Immature natural killer cell (primary cell): ENCODE results near the gene ORC5. TPM values are rescaled to one million over a fixed set of nuclear protein-coding genes. Genes with fewer than 3 reads are reported as not detected.
"Not testable (repeated sequence)": the region's sequence is repeated elsewhere in the genome, so short reads cannot be mapped to it uniquely, and the experiment has no call there.

Experiments used
- DNase-seq, 3 donors: peaks; one replicate each; pipeline ENCODE4 v3.0.0; 2022; ENCODE audit warnings: mixed read lengths in 1 of 3
- H3K27ac Mint-ChIP-seq, 6 donors: one replicate each; pipeline ENCODE4 v1.8.0; 2020; ENCODE audit warnings: mixed read lengths in 6 of 6, mild to moderate bottlenecking in 5 of 6, inconsistent platforms in 4 of 6, moderate library complexity in 3 of 6
- H3K27me3 Mint-ChIP-seq, 3 donors: one replicate each; pipeline ENCODE4 v1.8.0; 2020 to 2021; ENCODE audit warnings: low read depth in 3 of 3, mild to moderate bottlenecking in 3 of 3, mixed read lengths in 3 of 3, moderate library complexity in 3 of 3, inconsistent platforms in 1 of 3
- H3K36me3 Mint-ChIP-seq, 3 donors: one replicate each; pipeline ENCODE4 v1.8.0; 2020; ENCODE audit warnings: mixed read lengths in 3 of 3, inconsistent platforms in 2 of 3, mild to moderate bottlenecking in 2 of 3
- H3K4me1 Mint-ChIP-seq, 2 donors: one replicate each; pipeline ENCODE4 v1.8.0; 2020; ENCODE audit warnings: inconsistent platforms in 2 of 2, mild to moderate bottlenecking in 2 of 2, mixed read lengths in 2 of 2, moderate library complexity in 1 of 2
- H3K4me3 Mint-ChIP-seq, 5 donors: one replicate each; pipeline ENCODE4 v1.8.0; 2020; ENCODE audit warnings: mild to moderate bottlenecking in 5 of 5, mixed read lengths in 5 of 5, inconsistent platforms in 3 of 5, moderate library complexity in 3 of 5
- H3K9me3 Mint-ChIP-seq, 6 donors: one replicate each; pipeline ENCODE4 v1.8.0; 2020; ENCODE audit warnings: mild to moderate bottlenecking in 6 of 6, mixed read lengths in 6 of 6, inconsistent platforms in 4 of 6, moderate library complexity in 3 of 6
- polyA plus RNA-seq, 3 donors: library from polyadenylated mRNA; unstranded; fragments of 300-500 nt; fragmentation: Illumina TruSeq; gene quantifications; one replicate each; pipeline ENCODE4 v1.2.3, GENCODE V29; 2021

Gene ORC5
- polyA plus RNA-seq, 3 donors from 2014 or later, result 15.5 to 27.7 (median 16.9) TPM

GRCh38 chr7:104225451-104225850 is 17.6 kb upstream of the ORC5 start:
- H3K4me1 Mint-ChIP-seq, result no peaks in the 10 kb centered on the region
- H3K36me3 Mint-ChIP-seq, result no peaks in the 10 kb centered on the region
- no peak overlapping the region for H3K4me3 Mint-ChIP-seq
- no peak overlapping the region for H3K27ac Mint-ChIP-seq
- H3K9me3 Mint-ChIP-seq, result peaks cover 0 to 14% (median 8%) of the 10 kb centered on the region in 6 donors
- no peak for DNase-seq
- H3K27me3 Mint-ChIP-seq, result peaks cover 5 to 17% (median 8%) of the 10 kb centered on the region in 3 donors

GRCh38 chr7:104217620-104218019 is 9.8 kb upstream of the ORC5 start:
- Mint-ChIP-seq H3K9me3 (peaks cover 0 to 15% (median 5%) of the 10 kb centered on the region in 6 donors), H3K36me3 (peaks cover 0 to 6% (median 0%) of the 10 kb centered on the region in 3 donors), H3K4me1 (no peaks in the 10 kb centered on the region), H3K27me3 (peaks cover 4 to 15% (median 7%) of the 10 kb centered on the region in 3 donors), H3K27ac (no peak overlapping the region), H3K4me3 (no peak overlapping the region)
- no peak for DNase-seq

- H3K9me3 Mint-ChIP-seq, result peaks cover 0 to 2% (median 0%) of the 10 kb centered on the region in 6 donors
Observed at GRCh38 chr7:104209063-104209462, 1.2 kb upstream of the ORC5 start.

GRCh38 chr7:104208421-104208780 is 588 bp upstream of the ORC5 start:
- Mint-ChIP-seq H3K27ac (peak overlapping the region; percentile 96 to 98 (median 98)), H3K27me3 (peaks cover 8 to 30% (median 14%) of the 10 kb centered on the region in 3 donors), H3K4me3 (peak overlapping the region; percentile 93 to 99 (median 96)), H3K9me3 (peaks cover 0 to 2% (median 0%) of the 10 kb centered on the region in 6 donors), H3K4me1 (peaks cover 29 to 48% of the 10 kb centered on the region in 2 donors), H3K36me3 (peaks cover 4 to 10% (median 5%) of the 10 kb centered on the region in 3 donors)
- no peak for DNase-seq

More at GRCh38 chr7:104209063-104209462, 1.2 kb upstream of the ORC5 start:
- Mint-ChIP-seq H3K4me3 (peak overlapping the region; percentile 31 to 99 (median 93)), H3K4me1 (peaks cover 29 to 42% of the 10 kb centered on the region in 2 donors), H3K27me3 (peaks cover 8 to 30% (median 14%) of the 10 kb centered on the region in 3 donors), H3K36me3 (peaks cover 0 to 5% (median 0%) of the 10 kb centered on the region in 3 donors), H3K27ac (peak overlapping the region in 5 of 6 donors; percentile 34 to 98 (median 98))
- no peak for DNase-seq

- Mint-ChIP-seq H3K4me1 (peaks cover 29 to 53% of the 10 kb centered on the region in 2 donors), H3K9me3 (peaks cover 0 to 2% (median 0%) of the 10 kb centered on the region in 6 donors)
- DNase-seq, result peak; percentile 48 to 60 (median 50)
Observed at GRCh38 chr7:104207348-104207730, 474 bp downstream of the ORC5 start.

GRCh38 chr7:104206841-104207240 is 972 bp downstream of the ORC5 start:
- Mint-ChIP-seq H3K27me3 (peaks cover 5 to 20% (median 11%) of the 10 kb centered on the region in 3 donors), H3K9me3 (peaks cover 0 to 2% (median 0%) of the 10 kb centered on the region in 6 donors), H3K4me3 (peak overlapping the region; percentile 93 to 99 (median 96)), H3K4me1 (peaks cover 29 to 53% of the 10 kb centered on the region in 2 donors), H3K36me3 (peaks cover 10 to 19% (median 12%) of the 10 kb centered on the region in 3 donors), H3K27ac (peak overlapping the region; percentile 96 to 98 (median 98))
- DNase-seq, result no peak

More at GRCh38 chr7:104207348-104207730, 474 bp downstream of the ORC5 start:
- peak overlapping the region; percentile 96 to 98 (median 98) for H3K27ac Mint-ChIP-seq
- H3K27me3 Mint-ChIP-seq, result peaks cover 5 to 22% (median 13%) of the 10 kb centered on the region in 3 donors
- peak overlapping the region; percentile 93 to 99 (median 96) for H3K4me3 Mint-ChIP-seq
- peaks cover 9 to 14% (median 12%) of the 10 kb centered on the region in 3 donors for H3K36me3 Mint-ChIP-seq

GRCh38 chr7:104198673-104199278 is 9.0 kb downstream of the ORC5 start:
- Mint-ChIP-seq H3K27ac (no peak overlapping the region), H3K27me3 (no peaks in the 10 kb centered on the region), H3K36me3 (peaks cover 35 to 73% (median 44%) of the 10 kb centered on the region in 3 donors), H3K4me3 (no peak overlapping the region), H3K9me3 (no peaks in the 10 kb centered on the region), H3K4me1 (peaks cover 5 to 18% of the 10 kb centered on the region in 2 donors)
- no peak for DNase-seq

- Mint-ChIP-seq H3K27ac (peak overlapping the region in 3 of 6 donors; percentile 18 to 39 (median 20)), H3K36me3 (peaks cover 42 to 76% (median 56%) of the 10 kb centered on the region in 3 donors), H3K9me3 (no peaks in the 10 kb centered on the region), H3K27me3 (no peaks in the 10 kb centered on the region), H3K4me1 (peaks cover 6 to 9% of the 10 kb centered on the region in 2 donors), H3K4me3 (no peak overlapping the region)
- no peak for DNase-seq
Observed at GRCh38 chr7:104196161-104196560, 11.7 kb downstream of the ORC5 start.

- H3K27me3 Mint-ChIP-seq, result no peaks in the 10 kb centered on the region
- no peak overlapping the region for H3K4me3 Mint-ChIP-seq
- no peak overlapping the region for H3K27ac Mint-ChIP-seq
- H3K36me3 Mint-ChIP-seq, result peaks cover 36 to 61% (median 47%) of the 10 kb centered on the region in 3 donors
- no peak for DNase-seq
- H3K4me1 Mint-ChIP-seq, result peaks cover 6 to 9% of the 10 kb centered on the region in 2 donors
- no peaks in the 10 kb centered on the region for H3K9me3 Mint-ChIP-seq
Observed at GRCh38 chr7:104192434-104192833, 15.4 kb downstream of the ORC5 start.

- no peak for DNase-seq
- Mint-ChIP-seq H3K4me1 (no peaks in the 10 kb centered on the region), H3K27ac (no peak overlapping the region), H3K4me3 (no peak overlapping the region), H3K27me3 (no peaks in the 10 kb centered on the region), H3K9me3 (no peaks in the 10 kb centered on the region), H3K36me3 (peaks cover 22 to 42% (median 33%) of the 10 kb centered on the region in 3 donors)
Observed at GRCh38 chr7:104185346-104185745, 22.5 kb downstream of the ORC5 start.

GRCh38 chr7:104179178-104179577 is 28.6 kb downstream of the ORC5 start:
- no peak overlapping the region for H3K4me3 Mint-ChIP-seq
- peaks cover 33 to 52% (median 45%) of the 10 kb centered on the region in 3 donors for H3K36me3 Mint-ChIP-seq
- H3K4me1 Mint-ChIP-seq, result peaks cover 0 to 10% of the 10 kb centered on the region in 2 donors

GRCh38 chr7:104177565-104178083 is 30.2 kb downstream of the ORC5 start:
- H3K4me3 Mint-ChIP-seq, H3K27ac Mint-ChIP-seq, H3K9me3 Mint-ChIP-seq, H3K27me3 Mint-ChIP-seq, DNase-seq: not testable (repeated sequence)
- peaks cover 26 to 51% (median 36%) of the 10 kb centered on the region in 3 donors for H3K36me3 Mint-ChIP-seq
- peaks cover 0 to 10% of the 10 kb centered on the region in 2 donors for H3K4me1 Mint-ChIP-seq

More at GRCh38 chr7:104179178-104179577, 28.6 kb downstream of the ORC5 start:
- Mint-ChIP-seq H3K27ac (no peak overlapping the region), H3K9me3 (no peaks in the 10 kb centered on the region), H3K27me3 (no peaks in the 10 kb centered on the region)
- no peak for DNase-seq

GRCh38 chr7:104176332-104176731 is 31.5 kb downstream of the ORC5 start:
- H3K36me3 Mint-ChIP-seq, result peaks cover 30 to 49% (median 38%) of the 10 kb centered on the region in 3 donors
- no peaks in the 10 kb centered on the region for H3K9me3 Mint-ChIP-seq
- H3K4me1 Mint-ChIP-seq, result peaks cover 0 to 10% of the 10 kb centered on the region in 2 donors
- no peak overlapping the region for H3K27ac Mint-ChIP-seq
- no peaks in the 10 kb centered on the region for H3K27me3 Mint-ChIP-seq
- no peak for DNase-seq
- H3K4me3 Mint-ChIP-seq, result no peak overlapping the region

GRCh38 chr7:104175361-104175984 is 32.3 kb downstream of the ORC5 start:
- Mint-ChIP-seq H3K4me3 (no peak overlapping the region), H3K9me3 (no peaks in the 10 kb centered on the region), H3K36me3 (peaks cover 32 to 50% (median 33%) of the 10 kb centered on the region in 3 donors), H3K27me3 (peaks cover 0 to 1% (median 0%) of the 10 kb centered on the region in 3 donors), H3K27ac (no peak overlapping the region), H3K4me1 (peaks cover 0 to 10% of the 10 kb centered on the region in 2 donors)
- no peak for DNase-seq
